Mucosa of rectum (tissue), 2 donors: Measurements from ENCODE around the gene SPEF2.

Experiments used
- H3K27ac ChIP-seq, 2 donors: one replicate each; pipeline ENCODE4 v1.7.0; 2013; ENCODE audit warnings: inconsistent platforms in 2 of 2, low read depth in 2 of 2, low read length in 2 of 2
- H3K27me3 ChIP-seq, 2 donors: one replicate each; pipeline ENCODE4 v1.7.0; 2013; ENCODE audit warnings: low read length in 2 of 2; ENCODE audit not compliant: control insufficient read depth in 2 of 2, insufficient read depth in 2 of 2
- H3K36me3 ChIP-seq, 2 donors: one replicate each; pipeline ENCODE4 v1.7.0; 2013; ENCODE audit warnings: low read length in 2 of 2; ENCODE audit not compliant: control insufficient read depth in 2 of 2, insufficient read depth in 2 of 2
- H3K4me1 ChIP-seq, 2 donors: one replicate each; pipeline ENCODE4 v1.7.0; 2013; ENCODE audit warnings: low read length in 2 of 2, mild to moderate bottlenecking in 1 of 2; ENCODE audit not compliant: control insufficient read depth in 2 of 2, insufficient read depth in 2 of 2
- H3K4me3 ChIP-seq, 2 donors: one replicate each; pipeline ENCODE4 v1.7.0; 2013; ENCODE audit warnings: low read length in 2 of 2
- H3K9ac ChIP-seq, 2 donors: one replicate each; pipeline ENCODE4 v1.7.0; 2013; ENCODE audit warnings: low read length in 2 of 2, low read depth in 1 of 2, mild to moderate bottlenecking in 1 of 2
- H3K9me3 ChIP-seq, 2 donors: one replicate each; pipeline ENCODE4 v1.7.0; 2013; ENCODE audit warnings: low read length in 2 of 2; ENCODE audit not compliant: control insufficient read depth in 2 of 2
- donor health status: healthy.
- donor health status: Normal muscosa, but diverticular disease.

Gene SPEF2

GRCh38 chr5:35789732-35790456, 172.2 kb downstream of the SPEF2 start:
- Histone ChIP-seq H3K27ac (no peak overlapping the region), H3K36me3 (no peaks in the 10 kb centered on the region), H3K9me3 (no peaks in the 10 kb centered on the region), H3K27me3 (no peaks in the 10 kb centered on the region), H3K9ac (no peak overlapping the region), H3K4me3 (no peak overlapping the region), H3K4me1 (peaks cover 0 to 7% of the 10 kb centered on the region in 2 donors)

- Histone ChIP-seq H3K36me3 (no peaks in the 10 kb centered on the region), H3K9me3 (no peaks in the 10 kb centered on the region), H3K4me1 (peaks cover 0 to 7% of the 10 kb centered on the region in 2 donors), H3K9ac (no peak overlapping the region), H3K27me3 (no peaks in the 10 kb centered on the region), H3K4me3 (no peak overlapping the region), H3K27ac (no peak overlapping the region)
These were observed 172.8 kb downstream of the SPEF2 start for GRCh38 chr5:35790457-35790822.

GRCh38 chr5:35794328-35794619, 176.6 kb downstream of the SPEF2 start:
- Histone ChIP-seq H3K27ac (no peak overlapping the region), H3K27me3 (no peaks in the 10 kb centered on the region), H3K4me3 (no peak overlapping the region), H3K9ac (no peak overlapping the region), H3K9me3 (no peaks in the 10 kb centered on the region), H3K36me3 (no peaks in the 10 kb centered on the region), H3K4me1 (peaks cover 0 to 7% of the 10 kb centered on the region in 2 donors)

- no peaks in the 10 kb centered on the region for H3K27me3 ChIP-seq
- no peak overlapping the region for H3K4me3 ChIP-seq
- H3K9ac ChIP-seq: no peak overlapping the region
- H3K4me1 ChIP-seq: peaks cover 0 to 7% of the 10 kb centered on the region in 2 donors
- H3K36me3 ChIP-seq: no peaks in the 10 kb centered on the region
- no peaks in the 10 kb centered on the region for H3K9me3 ChIP-seq
- H3K27ac ChIP-seq: no peak overlapping the region
These were observed 177.2 kb downstream of the SPEF2 start for GRCh38 chr5:35794684-35795375.

- H3K9ac ChIP-seq: no peak overlapping the region
- H3K4me3 ChIP-seq: no peak overlapping the region
- H3K36me3 ChIP-seq: no peaks in the 10 kb centered on the region
- no peaks in the 10 kb centered on the region for H3K27me3 ChIP-seq
- no peaks in the 10 kb centered on the region for H3K4me1 ChIP-seq
- no peak overlapping the region for H3K27ac ChIP-seq
- no peaks in the 10 kb centered on the region for H3K9me3 ChIP-seq
These were observed 181.5 kb downstream of the SPEF2 start for GRCh38 chr5:35799181-35799580.

GRCh38 chr5:35799753-35800152, 182.1 kb downstream of the SPEF2 start:
- no peaks in the 10 kb centered on the region for H3K27me3 ChIP-seq
- no peak overlapping the region for H3K27ac ChIP-seq
- H3K4me3 ChIP-seq: no peak overlapping the region
- no peaks in the 10 kb centered on the region for H3K36me3 ChIP-seq
- no peaks in the 10 kb centered on the region for H3K9me3 ChIP-seq
- no peak overlapping the region for H3K9ac ChIP-seq
- no peaks in the 10 kb centered on the region for H3K4me1 ChIP-seq

GRCh38 chr5:35803191-35803651, 185.6 kb downstream of the SPEF2 start:
- Histone ChIP-seq H3K27ac (no peak overlapping the region), H3K4me1 (no peaks in the 10 kb centered on the region), H3K36me3 (no peaks in the 10 kb centered on the region), H3K9me3 (no peaks in the 10 kb centered on the region), H3K27me3 (no peaks in the 10 kb centered on the region), H3K9ac (no peak overlapping the region), H3K4me3 (no peak overlapping the region)

- Histone ChIP-seq H3K27ac (no peak overlapping the region), H3K9ac (no peak overlapping the region)
These were observed 186.6 kb downstream of the SPEF2 start for GRCh38 chr5:35804201-35804653.

GRCh38 chr5:35804841-35805240, 187.2 kb downstream of the SPEF2 start:
- H3K9ac ChIP-seq: no peak overlapping the region
- no peak overlapping the region for H3K27ac ChIP-seq
- H3K4me3 ChIP-seq: no peak overlapping the region
- H3K27me3 ChIP-seq: no peaks in the 10 kb centered on the region
- H3K9me3 ChIP-seq: no peaks in the 10 kb centered on the region
- no peaks in the 10 kb centered on the region for H3K4me1 ChIP-seq
- no peaks in the 10 kb centered on the region for H3K36me3 ChIP-seq

More at GRCh38 chr5:35804201-35804653, 186.6 kb downstream of the SPEF2 start:
- Histone ChIP-seq H3K4me3 (no peak overlapping the region), H3K9me3 (no peaks in the 10 kb centered on the region), H3K27me3 (no peaks in the 10 kb centered on the region), H3K36me3 (no peaks in the 10 kb centered on the region), H3K4me1 (no peaks in the 10 kb centered on the region)

GRCh38 chr5:35810601-35811000, 192.9 kb downstream of the SPEF2 start:
- Histone ChIP-seq H3K9me3 (no peaks in the 10 kb centered on the region), H3K36me3 (no peaks in the 10 kb centered on the region), H3K9ac (no peak overlapping the region), H3K27me3 (no peaks in the 10 kb centered on the region), H3K4me1 (no peaks in the 10 kb centered on the region), H3K4me3 (no peak overlapping the region), H3K27ac (no peak overlapping the region)
